Measurements from ENCODE around the gene VRK3. TPM values are rescaled to one million over a fixed set of nuclear protein-coding genes. Genes with fewer than 3 reads are reported as not detected.

Gene VRK3
- total and polyA plus RNA-seq, 2 experiments from 2014 or later: 29.9 to 45.9 TPM

- H3K27ac ChIP-seq: no peak overlapping the region
- H3K9me3 ChIP-seq (ENCODE audit: low read depth): no peaks in the 10 kb centered on the region
- H3K27me3 ChIP-seq: no peaks in the 10 kb centered on the region
- no peak for DNase-seq (ENCODE audit: low read depth in 1 of 2, low spot score in 1 of 2)
- no peak for TF ChIP-seq CTCF (IDR thresholded peaks at IDR 0.05; ENCODE audit: low read depth, low read length)
- no peaks in the 10 kb centered on the region for H3K36me3 ChIP-seq
- peaks cover 11% of the 10 kb centered on the region for H3K4me1 ChIP-seq (ENCODE audit: low read depth)
- no peak overlapping the region for H3K4me3 ChIP-seq
Measured at GRCh38 chr19:49952906-49953305, 72.3 kb downstream of the VRK3 start.

GRCh38 chr19:49952479-49952836 is 72.7 kb downstream of the VRK3 start:
- no peak for TF ChIP-seq CTCF (IDR thresholded peaks at IDR 0.05; ENCODE audit: low read depth, low read length)
- Histone ChIP-seq H3K27ac (no peak overlapping the region), H3K27me3 (no peaks in the 10 kb centered on the region), H3K36me3 (no peaks in the 10 kb centered on the region), H3K4me1 (ENCODE audit: low read depth) (peaks cover 11% of the 10 kb centered on the region), H3K9me3 (ENCODE audit: low read depth) (no peaks in the 10 kb centered on the region), H3K4me3 (no peak overlapping the region)
- no peak for DNase-seq (ENCODE audit: low read depth in 1 of 2, low spot score in 1 of 2)

DNA sequence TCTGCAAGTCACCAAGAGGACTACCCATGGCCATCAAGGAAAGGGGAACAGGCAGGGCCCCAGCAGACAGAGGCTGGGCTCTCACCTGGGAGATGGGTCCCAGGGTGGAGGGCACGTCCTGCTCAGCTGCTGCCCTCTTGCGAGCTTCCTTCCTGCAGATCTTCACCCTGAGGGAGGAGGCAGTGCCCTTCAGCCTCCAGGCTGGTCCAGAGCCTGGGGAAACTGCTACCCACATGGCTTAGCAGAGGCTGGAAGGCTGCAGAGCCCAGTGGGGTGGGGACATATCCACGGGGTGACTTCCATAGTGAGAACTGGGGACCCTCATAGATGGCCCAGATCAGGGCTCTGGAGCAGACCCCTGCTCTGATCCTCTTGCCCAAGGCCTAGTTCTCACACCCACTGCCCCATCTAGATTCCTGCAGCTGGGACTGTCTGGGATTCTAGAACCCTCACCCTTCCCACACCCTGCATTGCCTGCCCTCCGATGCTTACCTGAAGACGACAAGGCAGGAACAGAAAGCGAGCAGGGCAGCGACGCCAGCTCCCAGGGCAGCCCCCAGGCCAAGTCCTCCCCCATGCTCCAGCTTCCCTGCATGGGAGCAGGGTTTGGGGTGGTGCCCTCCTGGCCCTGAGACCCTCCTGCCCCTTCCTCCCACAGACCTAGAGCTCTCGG is 73.2 kb downstream of the VRK3 start:
- Histone ChIP-seq H3K9me3 (ENCODE audit: low read depth) (no peaks in the 10 kb centered on the region), H3K27me3 (no peaks in the 10 kb centered on the region), H3K4me3 (no peak overlapping the region), H3K4me1 (ENCODE audit: low read depth) (peaks cover 11% of the 10 kb centered on the region), H3K27ac (no peak overlapping the region), H3K36me3 (no peaks in the 10 kb centered on the region)
- DNase-seq (ENCODE audit: low read depth in 1 of 2, low spot score in 1 of 2): no peak
- TF ChIP-seq CTCF (IDR thresholded peaks at IDR 0.05; ENCODE audit: low read depth, low read length): no peak

- no peaks in the 10 kb centered on the region for H3K9me3 ChIP-seq (ENCODE audit: low read depth)
- TF ChIP-seq CTCF (IDR thresholded peaks at IDR 0.05; ENCODE audit: low read depth, low read length): no peak
- H3K27me3 ChIP-seq: no peaks in the 10 kb centered on the region
- H3K4me1 ChIP-seq (ENCODE audit: low read depth): peaks cover 11% of the 10 kb centered on the region
- no peak overlapping the region for H3K27ac ChIP-seq
- no peaks in the 10 kb centered on the region for H3K36me3 ChIP-seq
- DNase-seq (ENCODE audit: low read depth in 1 of 2, low spot score in 1 of 2): no peak
- no peak overlapping the region for H3K4me3 ChIP-seq
Measured at GRCh38 chr19:49950956-49951526, 74.1 kb downstream of the VRK3 start.

- H3K27me3 ChIP-seq: no peaks in the 10 kb centered on the region
- DNase-seq (ENCODE audit: low read depth in 1 of 2, low spot score in 1 of 2): no peak
- H3K4me3 ChIP-seq: no peak overlapping the region
- no peak overlapping the region for H3K27ac ChIP-seq
- no peak for TF ChIP-seq CTCF (IDR thresholded peaks at IDR 0.05; ENCODE audit: low read depth, low read length)
- H3K4me1 ChIP-seq (ENCODE audit: low read depth): peaks cover 11% of the 10 kb centered on the region
- no peaks in the 10 kb centered on the region for H3K36me3 ChIP-seq
- H3K9me3 ChIP-seq (ENCODE audit: low read depth): no peaks in the 10 kb centered on the region
Measured at GRCh38 chr19:49950590-49950948, 74.6 kb downstream of the VRK3 start.
